ENCODE data around the gene ABCB4.

DNA sequence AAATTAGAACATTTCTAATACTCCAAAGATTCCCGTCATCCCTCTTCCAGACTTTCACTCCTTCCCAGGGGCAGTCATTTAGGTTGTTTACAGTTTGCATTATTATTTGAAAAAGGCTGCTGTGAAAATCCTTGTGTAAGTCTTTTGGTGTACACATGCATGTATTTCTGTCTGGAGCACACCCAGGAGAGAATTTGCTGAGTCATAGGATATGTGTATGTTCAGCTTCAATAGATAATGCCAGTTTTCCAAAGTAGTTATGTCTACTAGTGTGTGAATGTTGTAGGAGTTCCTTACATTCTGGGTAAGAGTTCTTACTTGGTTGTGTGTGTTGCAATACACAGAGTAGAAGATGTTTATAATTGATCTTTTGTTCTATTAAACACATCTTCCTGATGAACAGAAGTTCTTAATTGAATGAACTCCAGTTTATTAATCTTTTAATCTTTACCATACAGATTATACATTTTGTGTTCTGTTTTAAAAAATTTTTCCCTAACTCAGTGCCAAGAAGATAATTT is 104.8 kb downstream of the ABCB4 start:
- TF ChIP-seq, protein P1, sequence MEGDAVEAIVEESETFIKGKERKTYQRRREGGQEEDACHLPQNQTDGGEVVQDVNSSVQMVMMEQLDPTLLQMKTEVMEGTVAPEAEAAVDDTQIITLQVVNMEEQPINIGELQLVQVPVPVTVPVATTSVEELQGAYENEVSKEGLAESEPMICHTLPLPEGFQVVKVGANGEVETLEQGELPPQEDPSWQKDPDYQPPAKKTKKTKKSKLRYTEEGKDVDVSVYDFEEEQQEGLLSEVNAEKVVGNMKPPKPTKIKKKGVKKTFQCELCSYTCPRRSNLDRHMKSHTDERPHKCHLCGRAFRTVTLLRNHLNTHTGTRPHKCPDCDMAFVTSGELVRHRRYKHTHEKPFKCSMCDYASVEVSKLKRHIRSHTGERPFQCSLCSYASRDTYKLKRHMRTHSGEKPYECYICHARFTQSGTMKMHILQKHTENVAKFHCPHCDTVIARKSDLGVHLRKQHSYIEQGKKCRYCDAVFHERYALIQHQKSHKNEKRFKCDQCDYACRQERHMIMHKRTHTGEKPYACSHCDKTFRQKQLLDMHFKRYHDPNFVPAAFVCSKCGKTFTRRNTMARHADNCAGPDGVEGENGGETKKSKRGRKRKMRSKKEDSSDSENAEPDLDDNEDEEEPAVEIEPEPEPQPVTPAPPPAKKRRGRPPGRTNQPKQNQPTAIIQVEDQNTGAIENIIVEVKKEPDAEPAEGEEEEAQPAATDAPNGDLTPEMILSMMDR (IDR thresholded peaks at IDR 0.05), result no peak
- TF ChIP-seq POLR2A (IDR thresholded peaks at IDR 0.05) (no peak), EP300 (IDR thresholded peaks at IDR 0.05) (no peak)
